Heart left ventricle (tissue), 16 donors: ENCODE data around the gene COL4A6. TPM values are rescaled to one million over a fixed set of nuclear protein-coding genes. Genes with fewer than 3 reads are reported as not detected.

Experiments
- ATAC-seq, 4 donors: fragments of 200-7000 bp; cut with Tn5 transposase; one replicate each; pipeline ENCODE4 v1.9.1; 2020 to 2022; ENCODE audit warnings: moderate library complexity in 4 of 4, mild to moderate bottlenecking in 3 of 4, moderate number of reproducible peaks in 1 of 4
- DNase-seq, 5 donors: peaks; one replicate each; pipeline ENCODE4 v3.0.0-alpha.2; 2020
- H3K27ac ChIP-seq, 12 donors: fragments of 200-600 bp; sonication (generic) in 4 of 12; one replicate each; pipeline versions ENCODE4 v1.5.0 to v1.8.0; 2016 to 2022; ENCODE audit warnings: mild to moderate bottlenecking in 2 of 12
- H3K27me3 ChIP-seq, 9 donors: fragments of 200-600 bp; sonication (generic) in 2 of 9; one replicate each; pipeline versions ENCODE4 v1.5.1 to v1.8.0; 2016 to 2022; ENCODE audit warnings: mild to moderate bottlenecking in 3 of 9
- H3K36me3 ChIP-seq, 9 donors: fragments of 200-600 bp; sonication (generic) in 2 of 9; one replicate each; pipeline versions ENCODE4 v1.5.0 to v1.8.0; 2018 to 2022; ENCODE audit warnings: mild to moderate bottlenecking in 2 of 9
- H3K4me1 ChIP-seq, 12 donors: fragments of 200-600 bp; sonication (generic) in 4 of 12; one replicate each; pipeline versions ENCODE4 v1.5.0 to v1.8.0; 2016 to 2022; ENCODE audit warnings: mild to moderate bottlenecking in 3 of 12
- H3K4me3 ChIP-seq, 12 donors: fragments of 200-600 bp; sonication (generic) in 4 of 12; one replicate each; pipeline versions ENCODE4 v1.5.0 to v1.8.0; 2017 to 2022; ENCODE audit warnings: mild to moderate bottlenecking in 9 of 12, moderate library complexity in 4 of 12
- H3K9me3 ChIP-seq, 12 donors: fragments of 200-600 bp; sonication (generic) in 4 of 12; one replicate each; pipeline versions ENCODE4 v1.5.0 to v1.8.0; 2016 to 2022; ENCODE audit warnings: mild to moderate bottlenecking in 1 of 12
- CTCF ChIP-seq, 12 donors: fragments of 200-600 bp; sonication (generic) in 4 of 12; IDR thresholded peaks; one replicate each; pipeline versions ENCODE4 v1.5.0 to v1.8.0; 2018 to 2022; ENCODE audit warnings: antibody characterized with exemption in 12 of 12, mild to moderate bottlenecking in 5 of 12
- POLR2A ChIP-seq, 2 donors: fragments of 450-650 bp; IDR thresholded peaks; one replicate each; pipeline ENCODE4 v1.6.1; 2017; ENCODE audit warnings: antibody characterized with exemption in 2 of 2, mild to moderate bottlenecking in 2 of 2, moderate library complexity in 2 of 2
- WGBS, 4 donors: extraction: QIAGEN DNeasy Blood & Tissue Kit in 2 of 4; methylation state at CpG; one replicate each; pipeline versions ENCODE4 v1.1.5 to v1.1.7; 2013 to 2018; 5-methylcytosine and 5-hydroxymethylcytosine counted together
- intact Hi-C, 10 donors: fragments of 100-400 bp; cut with DNase I; formaldehyde crosslinking; loops; one replicate each; pipeline versions ENCODE4 v1.11.1 to v1.14.2; 2022
- polyA plus RNA-seq, 2 donors: library from polyadenylated mRNA; stranded (reverse); fragments of 200-250 nt; gene quantifications; one replicate each; pipeline ENCODE4 v1.2.3, GENCODE V29; 2013
- total RNA-seq, 9 donors: library from RNA; depleted of rRNA in 2 of 9; stranded (reverse); fragments of >200 nt in 2 of 9; fragmentation: NEBNext Ultra II Directional in 3 of 9; extraction: Animal tissue kit (Norgen Biotek cat#: 25700) in 3 of 9; gene quantifications; one replicate each; pipeline versions ENCODE4 v1.1.0 to v1.2.4, GENCODE V29; 2016 to 2023
- donor health status: ischemic (EF 13 %, LVEDD 7.1; RV severe dilation, severe dysfunction).
- donor health status: healthy with polysubstance abuse.
- donor health status: DM: no; HTN: yes; CAD: no.
- donor health status: DM: no; HTN: no; CAD: no.
- donor health status: ischemic (EF 25% LVEDD 6.9; RV normal size, moderate dysfunction).
- donor health status: ischemic (EF 25% LVEDD 5.7; RV mildly dilated, moderate dysfunction).
- donor health status: healthy.
- donor health status: DM: yes; HTN: yes; CAD: no.
- donor health status: ischemic (EF 35%, LVEDD 5.7; RV mildly dilated, moderate dysfunction).
- donor health status: nonischemic (EF 11% LVEDD 7.7; RV severe dilation, severe dysfunction).
- donor health status: DM: yes; HTN: yes; CAD: no.
- donor health status: PGD.
- donor health status: ischemic (EF 29% LVEDD 5.4; RV normal size, mild dysfunction).
- donor health status: nonischemic (EF 23%, LVEDD 6.1; RV moderate dilation, normal function).

The COL4A6 gene
- total and polyA plus RNA-seq, 11 donors, result 2.9 to 14.0 (median 7.2) TPM

- no peak for ATAC-seq
- 60 to 93% (median 84%) methylated on average over 1 of the region's 1 CpG for WGBS, 4 donors
- H3K4me3 ChIP-seq, result no peak overlapping the region
- no peaks in the 10 kb centered on the region for H3K9me3 ChIP-seq
- no peak for DNase-seq
- H3K4me1 ChIP-seq, result no peaks in the 10 kb centered on the region
- H3K27ac ChIP-seq, result no peak overlapping the region
- peaks cover 0 to 11% (median 0%) of the 10 kb centered on the region in 9 donors for H3K27me3 ChIP-seq
- TF ChIP-seq POLR2A (IDR thresholded peaks at IDR 0.05), result no peak
- TF ChIP-seq CTCF (IDR thresholded peaks at IDR 0.05), result no peak
- no peaks in the 10 kb centered on the region for H3K36me3 ChIP-seq
- intact Hi-C loops, result no loop called here
Measured at GRCh38 chrX:108420481-108420880, 17.7 kb downstream of the COL4A6 start.

- ATAC-seq, result no peak
- H3K27ac ChIP-seq, result no peak overlapping the region
- TF ChIP-seq CTCF (IDR thresholded peaks at IDR 0.05) (no peak), POLR2A (IDR thresholded peaks at IDR 0.05) (no peak)
Measured at GRCh38 chrX:108419401-108419800, 18.8 kb downstream of the COL4A6 start.

GRCh38 chrX:108417257-108417656, 21.0 kb downstream of the COL4A6 start:
- H3K9me3 ChIP-seq, result no peaks in the 10 kb centered on the region
- TF ChIP-seq CTCF (IDR thresholded peaks at IDR 0.05) (no peak), POLR2A (IDR thresholded peaks at IDR 0.05) (no peak)
- WGBS, 4 donors, result 54 to 77% (median 64%) methylated on average over 1 of the region's 1 CpG
- no peak overlapping the region for H3K27ac ChIP-seq
- no peak overlapping the region for H3K4me3 ChIP-seq
- H3K4me1 ChIP-seq, result no peaks in the 10 kb centered on the region
- ATAC-seq (no peak), DNase-seq (no peak)
- H3K27me3 ChIP-seq, result peaks cover 0 to 18% (median 0%) of the 10 kb centered on the region in 9 donors
- no peaks in the 10 kb centered on the region for H3K36me3 ChIP-seq
- intact Hi-C loops, result no loop called here

More at GRCh38 chrX:108419401-108419800, 18.8 kb downstream of the COL4A6 start:
- no peak for DNase-seq
- Histone ChIP-seq H3K4me1 (no peaks in the 10 kb centered on the region), H3K36me3 (no peaks in the 10 kb centered on the region), H3K27me3 (peaks cover 0 to 11% (median 0%) of the 10 kb centered on the region in 9 donors), H3K4me3 (no peak overlapping the region), H3K9me3 (no peaks in the 10 kb centered on the region)
- WGBS, 4 donors, result 52 to 91% (median 75%) methylated on average over 1 of the region's 1 CpG
- intact Hi-C loops, result no loop called here

- TF ChIP-seq POLR2A (IDR thresholded peaks at IDR 0.05) (no peak), CTCF (IDR thresholded peaks at IDR 0.05) (no peak)
- intact Hi-C loops, result no loop called here
- Histone ChIP-seq H3K4me1 (no peaks in the 10 kb centered on the region), H3K9me3 (no peaks in the 10 kb centered on the region), H3K27me3 (peaks cover 0 to 18% (median 0%) of the 10 kb centered on the region in 9 donors), H3K27ac (no peak overlapping the region), H3K36me3 (no peaks in the 10 kb centered on the region), H3K4me3 (no peak overlapping the region)
- no peak for ATAC-seq
- no peak for DNase-seq
- WGBS, 4 donors, result 35 to 73% (median 50%) methylated on average over 2 of the region's 2 CpGs
Measured at GRCh38 chrX:108415891-108416290, 22.3 kb downstream of the COL4A6 start.
